Gastroesophageal sphincter (tissue), 4 donors: ENCODE measurements around the gene PCED1B. TPM values are rescaled to one million over a fixed set of nuclear protein-coding genes. Genes with fewer than 3 reads are reported as not detected.

Experiments used
- ATAC-seq: fragments of 150-250 bp; one replicate; pipeline ENCODE4 v1.9.1; 2016; ENCODE audit warnings: mild to moderate bottlenecking, moderate library complexity
- H3K27ac ChIP-seq, 4 donors: fragments of 200-600 bp; sonication (generic) in 3 of 4; 1 replicate in 3 of 4; 2 replicates in 1 of 4; pipeline ENCODE4 v1.5.1; 2016 to 2019
- H3K27me3 ChIP-seq: fragments of 200-600 bp; sonication (generic); one replicate; pipeline ENCODE4 v1.5.1; 2019
- H3K36me3 ChIP-seq, 2 donors: fragments of 200-600 bp; sonication (generic); one replicate each; pipeline ENCODE4 v1.5.1; 2019; ENCODE audit warnings: control low read depth in 1 of 2
- H3K4me1 ChIP-seq, 3 donors: fragments of 200-600 bp; sonication (generic); 1 replicate in 2 of 3; 2 replicates in 1 of 3; pipeline ENCODE4 v1.5.1; 2016 to 2019; ENCODE audit warnings: control low read depth in 2 of 3
- H3K4me3 ChIP-seq, 2 donors: fragments of 200-600 bp; sonication (generic); one replicate each; pipeline ENCODE4 v1.5.1; 2019; ENCODE audit warnings: mild to moderate bottlenecking in 1 of 2, moderate library complexity in 1 of 2
- H3K9me3 ChIP-seq, 3 donors: fragments of 200-600 bp; sonication (generic); one replicate each; pipeline ENCODE4 v1.5.1; 2017 to 2019; ENCODE audit warnings: control low read depth in 2 of 3
- CTCF ChIP-seq, 4 experiments: fragments of 200-600 bp in 2 of 4; fragments of 450-650 bp in 2 of 4; sonication (generic) in 1 of 4; IDR thresholded peaks; one replicate each; pipeline ENCODE4 v1.5.1; 2017 to 2019; ENCODE audit warnings: antibody characterized with exemption in 4 of 4, mild to moderate bottlenecking in 2 of 4, moderate library complexity in 2 of 4
- EP300 ChIP-seq: sonication (generic); formaldehyde crosslinking; IDR thresholded peaks from one replicate; pipeline ENCODE4 v1.6.1; 2017; ENCODE audit warnings: antibody characterized with exemption, mild to moderate bottlenecking
- POLR2A ChIP-seq, 2 donors: fragments of 450-650 bp; IDR thresholded peaks; one replicate each; pipeline ENCODE4 v1.6.1; 2017; ENCODE audit warnings: antibody characterized with exemption in 2 of 2, mild to moderate bottlenecking in 2 of 2, moderate library complexity in 1 of 2
- POLR2AphosphoS5 ChIP-seq: sonication (generic); formaldehyde crosslinking; IDR thresholded peaks from one replicate; pipeline ENCODE4 v1.6.1; 2017; ENCODE audit warnings: antibody characterized with exemption
- WGBS, 2 donors: methylation state at CpG; one replicate each; pipeline ENCODE4 v1.1.5; 2018; ENCODE audit warnings: low coverage in 1 of 2; 5-methylcytosine and 5-hydroxymethylcytosine counted together
- total RNA-seq, 4 donors: library from RNA; depleted of rRNA; stranded (reverse); fragments of >200 nt; gene quantifications; one replicate each; pipeline ENCODE4 v1.1.0, GENCODE V29; 2016

PCED1B gene
- total RNA-seq, 4 donors from 2014 or later = 0.22 to 2.7 (median 1.7) TPM; not detected in 1

GRCh38 chr12:47218191-47218654 is 138.8 kb downstream of the PCED1B start:
- ATAC-seq = no peak
- peaks cover 0 to 7% (median 0%) of the 10 kb centered on the region in 3 donors for H3K4me1 ChIP-seq
- H3K27ac ChIP-seq = no peak overlapping the region
- no peaks in the 10 kb centered on the region for H3K36me3 ChIP-seq
- no peak overlapping the region for H3K4me3 ChIP-seq
- 90 to 100% methylated on average over 8 of the region's 8 CpGs for whole genome bisulfite sequencing, 2 donors
- H3K9me3 ChIP-seq = no peaks in the 10 kb centered on the region
- TF ChIP-seq POLR2A (IDR thresholded peaks at IDR 0.05) (no peak), CTCF (IDR thresholded peaks at IDR 0.05) (no peak), EP300 (no peak)
- H3K27me3 ChIP-seq = no peaks in the 10 kb centered on the region

- Histone ChIP-seq H3K27me3 (no peaks in the 10 kb centered on the region), H3K9me3 (no peaks in the 10 kb centered on the region), H3K27ac (no peak overlapping the region), H3K4me1 (peaks cover 0 to 17% (median 0%) of the 10 kb centered on the region in 3 donors), H3K36me3 (no peaks in the 10 kb centered on the region), H3K4me3 (no peak overlapping the region)
- TF ChIP-seq POLR2A (IDR thresholded peaks at IDR 0.05) (no peak), EP300 (no peak), CTCF (IDR thresholded peaks at IDR 0.05) (no peak), POLR2AphosphoS5 (no peak)
- 53 to 68% methylated on average over 3 of the region's 3 CpGs for WGBS, 2 donors
- ATAC-seq = no peak
Observed at GRCh38 chr12:47219243-47219642, 139.8 kb downstream of the PCED1B start.

GRCh38 chr12:47221256-47222023 is 142.0 kb downstream of the PCED1B start:
- H3K27me3 ChIP-seq = no peaks in the 10 kb centered on the region
- H3K9me3 ChIP-seq = no peaks in the 10 kb centered on the region
- no peak for ATAC-seq
- H3K27ac ChIP-seq = no peak overlapping the region
- no peak overlapping the region for H3K4me3 ChIP-seq
- TF ChIP-seq POLR2A (IDR thresholded peaks at IDR 0.05) (no peak), POLR2AphosphoS5 (no peak), CTCF (IDR thresholded peaks at IDR 0.05) (no peak), EP300 (no peak)
- H3K4me1 ChIP-seq = peaks cover 0 to 17% (median 0%) of the 10 kb centered on the region in 3 donors
- 100% methylated on average over 1 to 2 of the region's 2 CpGs for WGBS, 2 donors
- no peaks in the 10 kb centered on the region for H3K36me3 ChIP-seq

- no peaks in the 10 kb centered on the region for H3K27me3 ChIP-seq
- H3K4me3 ChIP-seq = no peak overlapping the region
- H3K27ac ChIP-seq = no peak overlapping the region
- H3K36me3 ChIP-seq = no peaks in the 10 kb centered on the region
- no peak for TF ChIP-seq CTCF (IDR thresholded peaks at IDR 0.05)
- no peak for TF ChIP-seq EP300
- no peak for TF ChIP-seq POLR2A (IDR thresholded peaks at IDR 0.05)
- no peak for TF ChIP-seq POLR2AphosphoS5
- ATAC-seq = no peak
- no peaks in the 10 kb centered on the region for H3K9me3 ChIP-seq
- peaks cover 0 to 17% (median 0%) of the 10 kb centered on the region in 3 donors for H3K4me1 ChIP-seq
- 63 to 92% methylated on average over 2 of the region's 3 CpGs for WGBS, 2 donors
Observed at GRCh38 chr12:47222520-47223030, 143.2 kb downstream of the PCED1B start.
